Mucosa of rectum (tissue), 2 donors: ENCODE results near the gene ORM2.

Experiments
- H3K27ac ChIP-seq, 2 donors: one replicate each; pipeline ENCODE4 v1.7.0; 2013; ENCODE audit warnings: inconsistent platforms in 2 of 2, low read depth in 2 of 2, low read length in 2 of 2
- H3K27me3 ChIP-seq, 2 donors: one replicate each; pipeline ENCODE4 v1.7.0; 2013; ENCODE audit warnings: low read length in 2 of 2; ENCODE audit not compliant: control insufficient read depth in 2 of 2, insufficient read depth in 2 of 2
- H3K36me3 ChIP-seq, 2 donors: one replicate each; pipeline ENCODE4 v1.7.0; 2013; ENCODE audit warnings: low read length in 2 of 2; ENCODE audit not compliant: control insufficient read depth in 2 of 2, insufficient read depth in 2 of 2
- H3K4me1 ChIP-seq, 2 donors: one replicate each; pipeline ENCODE4 v1.7.0; 2013; ENCODE audit warnings: low read length in 2 of 2, mild to moderate bottlenecking in 1 of 2; ENCODE audit not compliant: control insufficient read depth in 2 of 2, insufficient read depth in 2 of 2
- H3K4me3 ChIP-seq, 2 donors: one replicate each; pipeline ENCODE4 v1.7.0; 2013; ENCODE audit warnings: low read length in 2 of 2
- H3K9ac ChIP-seq, 2 donors: one replicate each; pipeline ENCODE4 v1.7.0; 2013; ENCODE audit warnings: low read length in 2 of 2, low read depth in 1 of 2, mild to moderate bottlenecking in 1 of 2
- H3K9me3 ChIP-seq, 2 donors: one replicate each; pipeline ENCODE4 v1.7.0; 2013; ENCODE audit warnings: low read length in 2 of 2; ENCODE audit not compliant: control insufficient read depth in 2 of 2
- donor health status: healthy.
- donor health status: Normal muscosa, but diverticular disease.

ORM2 gene

GRCh38 chr9:114348261-114348905 is 18.7 kb downstream of the ORM2 start:
- Histone ChIP-seq H3K9ac (no peak overlapping the region), H3K27ac (peak overlapping the region in 1 of 2 donors; percentile 49), H3K36me3 (peaks cover 71 to 80% of the 10 kb centered on the region in 2 donors), H3K4me3 (no peak overlapping the region), H3K9me3 (no peaks in the 10 kb centered on the region), H3K27me3 (no peaks in the 10 kb centered on the region), H3K4me1 (peaks cover 0 to 2% of the 10 kb centered on the region in 2 donors)

GRCh38 chr9:114348906-114349482 is 19.3 kb downstream of the ORM2 start:
- no peaks in the 10 kb centered on the region for H3K9me3 ChIP-seq
- no peak overlapping the region for H3K4me3 ChIP-seq
- peaks cover 64 to 80% of the 10 kb centered on the region in 2 donors for H3K36me3 ChIP-seq
- H3K27me3 ChIP-seq: no peaks in the 10 kb centered on the region
- no peak overlapping the region for H3K9ac ChIP-seq
- H3K4me1 ChIP-seq: peaks cover 0 to 2% of the 10 kb centered on the region in 2 donors
- peak overlapping the region in 1 of 2 donors; percentile 49 for H3K27ac ChIP-seq

- H3K9ac ChIP-seq: no peak overlapping the region
Measured at GRCh38 chr9:114349713-114350480, 20.2 kb downstream of the ORM2 start.

GRCh38 chr9:114350636-114351401 is 21.1 kb downstream of the ORM2 start:
- Histone ChIP-seq H3K9ac (no peak overlapping the region), H3K36me3 (peaks cover 58 to 72% of the 10 kb centered on the region in 2 donors), H3K27ac (no peak overlapping the region), H3K27me3 (no peaks in the 10 kb centered on the region), H3K4me1 (peaks cover 0 to 2% of the 10 kb centered on the region in 2 donors), H3K4me3 (no peak overlapping the region), H3K9me3 (no peaks in the 10 kb centered on the region)

More at GRCh38 chr9:114349713-114350480, 20.2 kb downstream of the ORM2 start:
- Histone ChIP-seq H3K9me3 (no peaks in the 10 kb centered on the region), H3K4me1 (peaks cover 0 to 2% of the 10 kb centered on the region in 2 donors), H3K27ac (no peak overlapping the region), H3K36me3 (peaks cover 58 to 74% of the 10 kb centered on the region in 2 donors), H3K27me3 (no peaks in the 10 kb centered on the region), H3K4me3 (no peak overlapping the region)

- Histone ChIP-seq H3K27me3 (no peaks in the 10 kb centered on the region), H3K4me1 (peaks cover 0 to 2% of the 10 kb centered on the region in 2 donors), H3K9ac (no peak overlapping the region), H3K9me3 (no peaks in the 10 kb centered on the region), H3K4me3 (no peak overlapping the region), H3K36me3 (peaks cover 58 to 72% of the 10 kb centered on the region in 2 donors), H3K27ac (no peak overlapping the region)
Measured at GRCh38 chr9:114351932-114352331, 22.3 kb downstream of the ORM2 start.

GRCh38 chr9:114355821-114356220 is 26.2 kb downstream of the ORM2 start:
- no peaks in the 10 kb centered on the region for H3K27me3 ChIP-seq
- H3K4me3 ChIP-seq: no peak overlapping the region
- H3K27ac ChIP-seq: no peak overlapping the region
- H3K9ac ChIP-seq: no peak overlapping the region
- peaks cover 59 to 76% of the 10 kb centered on the region in 2 donors for H3K36me3 ChIP-seq
- H3K9me3 ChIP-seq: no peaks in the 10 kb centered on the region
- no peaks in the 10 kb centered on the region for H3K4me1 ChIP-seq

GRCh38 chr9:114356792-114357191 is 27.1 kb downstream of the ORM2 start:
- Histone ChIP-seq H3K9me3 (no peaks in the 10 kb centered on the region), H3K4me3 (no peak overlapping the region), H3K27ac (no peak overlapping the region), H3K36me3 (peaks cover 63 to 79% of the 10 kb centered on the region in 2 donors), H3K4me1 (no peaks in the 10 kb centered on the region), H3K27me3 (no peaks in the 10 kb centered on the region), H3K9ac (no peak overlapping the region)

- Histone ChIP-seq H3K4me3 (no peak overlapping the region), H3K4me1 (no peaks in the 10 kb centered on the region), H3K27ac (no peak overlapping the region), H3K36me3 (peaks cover 68 to 81% of the 10 kb centered on the region in 2 donors), H3K27me3 (no peaks in the 10 kb centered on the region), H3K9me3 (no peaks in the 10 kb centered on the region), H3K9ac (no peak overlapping the region)
Measured at GRCh38 chr9:114357360-114357759, 27.7 kb downstream of the ORM2 start.

GRCh38 chr9:114357911-114358328 is 28.3 kb downstream of the ORM2 start:
- Histone ChIP-seq H3K9me3 (no peaks in the 10 kb centered on the region), H3K9ac (no peak overlapping the region), H3K4me1 (no peaks in the 10 kb centered on the region), H3K27me3 (no peaks in the 10 kb centered on the region), H3K4me3 (no peak overlapping the region), H3K27ac (no peak overlapping the region), H3K36me3 (peaks cover 72 to 84% of the 10 kb centered on the region in 2 donors)
